HEK293 (cell line): ENCODE measurements around the gene NTSR1.

ENCODE experiments used
- CTCF ChIA-PET: fragments of 350-600 bp; formaldehyde crosslinking; extraction: SDS; loops from one replicate; lab custom pipeline; 2021; ENCODE audit warnings: antibody characterized with exemption; lab: Yijun Ruan, JAX
- POLR2A ChIA-PET: fragments of 300-600 bp; formaldehyde crosslinking; extraction: SDS; loops from one replicate; lab custom pipeline; 2020; ENCODE audit warnings: antibody characterized with exemption, inconsistent platforms; lab: Yijun Ruan, JAX
- H3K27ac ChIP-seq: fragments of 200-500 bp; sonication (Bioruptor generic); 2 replicates; pipeline ENCODE4 v1.5.1; 2014; ENCODE audit warnings: low read depth, low read length, control low read depth, inconsistent platforms; ENCODE audit errors: extremely low read depth
- H3K36me3 ChIP-seq, 2 experiments: fragments of 200-500 bp in 1 of 2; sonication (Bioruptor generic) in 1 of 2; 1 replicate in 1 of 2; 2 replicates in 1 of 2; pipeline ENCODE4 v1.5.1; 2014 to 2017; ENCODE audit warnings: inconsistent platforms in 2 of 2, low read length in 2 of 2; ENCODE audit not compliant: control insufficient read depth in 2 of 2, insufficient read depth in 1 of 2
- H3K4me1 ChIP-seq: fragments of 200-500 bp; sonication (Bioruptor generic); 2 replicates; pipeline ENCODE4 v1.5.1; 2014; ENCODE audit warnings: mild to moderate bottlenecking, low read length, inconsistent platforms; ENCODE audit not compliant: control insufficient read depth, insufficient read depth
- H3K4me3 ChIP-seq: 2 replicates; pipeline ENCODE4 v1.5.1; 2011; ENCODE audit warnings: low read depth, mild to moderate bottlenecking, control low read depth, low read length, moderate library complexity
- H3K9me3 ChIP-seq: fragments of 200-500 bp; sonication (Bioruptor generic); 2 replicates; pipeline ENCODE4 v1.5.1; 2014; ENCODE audit warnings: low read depth, low read length, inconsistent platforms; ENCODE audit not compliant: control insufficient read depth, insufficient read depth
- PATZ1 ChIP-seq: fragments of 450-650 bp; formaldehyde crosslinking; IDR thresholded peaks from 2 replicates; pipeline ENCODE4 v1.5.1; 2016; ENCODE audit warnings: missing biosample characterization, missing genetic modification characterization
- PRDM2 ChIP-seq: fragments of 450-650 bp; formaldehyde crosslinking; IDR thresholded peaks from 2 replicates; pipeline ENCODE4 v1.5.1; 2016; ENCODE audit warnings: missing biosample characterization, missing genetic modification characterization, borderline replicate concordance
- SP7 ChIP-seq: fragments of 450-650 bp; formaldehyde crosslinking; IDR thresholded peaks from 2 replicates; pipeline ENCODE4 v1.5.1; 2016; ENCODE audit warnings: missing biosample characterization, missing genetic modification characterization
- TRIM28 ChIP-seq: IDR thresholded peaks from 2 replicates; pipeline ENCODE4 v1.6.1; 2011; ENCODE audit warnings: low read length, control low read depth, borderline replicate concordance
- YY1 ChIP-seq: fragments of 450-650 bp; formaldehyde crosslinking; IDR thresholded peaks from 2 replicates; pipeline ENCODE4 v1.5.1; 2018; ENCODE audit warnings: missing biosample characterization, missing genetic modification characterization
- ZBTB21 ChIP-seq: fragments of 450-650 bp; formaldehyde crosslinking; IDR thresholded peaks from 2 replicates; pipeline ENCODE4 v1.5.1; 2017; ENCODE audit warnings: missing biosample characterization, missing genetic modification characterization
- ZBTB44 ChIP-seq: fragments of 450-650 bp; IDR thresholded peaks from 2 replicates; pipeline ENCODE4 v1.5.1; 2018; ENCODE audit warnings: missing biosample characterization, mild to moderate bottlenecking, missing genetic modification characterization
- ZNF26 ChIP-seq: fragments of 450-650 bp; formaldehyde crosslinking; IDR thresholded peaks from 2 replicates; pipeline ENCODE4 v1.5.1; 2016; ENCODE audit warnings: missing biosample characterization, missing genetic modification characterization
- ZNF549 ChIP-seq: fragments of 450-650 bp; IDR thresholded peaks from 2 replicates; pipeline ENCODE4 v1.5.1; 2018; ENCODE audit warnings: missing biosample characterization, missing genetic modification characterization, mild to moderate bottlenecking, inconsistent platforms, moderate library complexity
- ZNF596 ChIP-seq: fragments of 450-650 bp; IDR thresholded peaks from 2 replicates; pipeline ENCODE4 v1.5.0; 2018; ENCODE audit warnings: missing biosample characterization, mild to moderate bottlenecking, missing genetic modification characterization, moderate library complexity
- ZNF658 ChIP-seq: fragments of 450-650 bp; formaldehyde crosslinking; IDR thresholded peaks from 2 replicates; pipeline ENCODE4; 2016; ENCODE audit warnings: missing biosample characterization, missing genetic modification characterization
- ZNF692 ChIP-seq: fragments of 450-650 bp; formaldehyde crosslinking; IDR thresholded peaks from 2 replicates; pipeline ENCODE4 v1.5.1; 2016; ENCODE audit warnings: missing biosample characterization, missing genetic modification characterization
- ZSCAN4 ChIP-seq: fragments of 450-650 bp; formaldehyde crosslinking; IDR thresholded peaks from 2 replicates; pipeline ENCODE4 v1.5.1; 2017; ENCODE audit warnings: missing biosample characterization, missing genetic modification characterization

The NTSR1 gene

GRCh38 chr20:62724692-62725595 is 16.3 kb downstream of the NTSR1 start:
- ChIA-PET POLR2A (interaction anchor here (0.6 kb wide), 1 partner anchor 46 kb away, joined by 3 read pairs; no protein-coding TSS in a partner anchor), CTCF (interaction anchor here (0.6 kb wide), 1 partner anchor 45 kb away, joined by 5 read pairs; no protein-coding TSS in a partner anchor)
- no peaks in the 10 kb centered on the region for H3K4me1 ChIP-seq
- no peaks in the 10 kb centered on the region for H3K36me3 ChIP-seq
- H3K27ac ChIP-seq, result no peak overlapping the region
- TF ChIP-seq ZNF596 (tag by site-specific recombination) (no peak), ZNF692 (tag by site-specific recombination) (no peak)
- no peaks in the 10 kb centered on the region for H3K9me3 ChIP-seq
- no peak overlapping the region for H3K4me3 ChIP-seq

- no peaks in the 10 kb centered on the region for H3K4me1 ChIP-seq
- TF ChIP-seq ZNF26 (tag by site-specific recombination) (no peak), YY1 (tag by site-specific recombination) (no peak)
- no peaks in the 10 kb centered on the region for H3K36me3 ChIP-seq
- no peaks in the 10 kb centered on the region for H3K9me3 ChIP-seq
- no peak overlapping the region for H3K4me3 ChIP-seq
- ChIA-PET POLR2A (interaction anchor here (0.6 kb wide), 1 partner anchor 47 kb away, joined by 3 read pairs; no protein-coding TSS in a partner anchor), CTCF (interaction anchor here (0.6 kb wide), 1 partner anchor 46 kb away, joined by 5 read pairs; no protein-coding TSS in a partner anchor)
- no peak overlapping the region for H3K27ac ChIP-seq
Measured at GRCh38 chr20:62725596-62726268, 17.1 kb downstream of the NTSR1 start.

- H3K9me3 ChIP-seq, result no peaks in the 10 kb centered on the region
- H3K36me3 ChIP-seq, result no peaks in the 10 kb centered on the region
- CTCF ChIA-PET, result no interaction called here
- POLR2A ChIA-PET, result no interaction called here
- no peak overlapping the region for H3K4me3 ChIP-seq
- no peak overlapping the region for H3K27ac ChIP-seq
- no peaks in the 10 kb centered on the region for H3K4me1 ChIP-seq
- TF ChIP-seq ZBTB44 (tag by site-specific recombination), result no peak
- no peak for TF ChIP-seq ZNF658 (tag by site-specific recombination)
- TF ChIP-seq ZSCAN4, result no peak
- no peak for TF ChIP-seq TRIM28
- no peak for TF ChIP-seq ZBTB21 (tag by site-specific recombination)
- no peak for TF ChIP-seq PATZ1
- no peak for TF ChIP-seq PRDM2
- no peak for TF ChIP-seq ZNF549 (tag by site-specific recombination)
- TF ChIP-seq SP7, result no peak
Measured at GRCh38 chr20:62726276-62726675, 17.6 kb downstream of the NTSR1 start.
